Left cardiac atrium (tissue), 4 donors: Measurements from ENCODE around the gene PVALB. TPM values are rescaled to one million over a fixed set of nuclear protein-coding genes. Genes with fewer than 3 reads are reported as not detected.

Experiments
- ATAC-seq, 2 donors: fragments of 200-7000 bp; cut with Tn5 transposase; one replicate each; pipeline ENCODE4 v1.9.1; 2020; ENCODE audit warnings: mild to moderate bottlenecking in 2 of 2, moderate library complexity in 2 of 2
- DNase-seq: peaks from one replicate; pipeline ENCODE4 v3.0.0-alpha.2; 2020
- intact Hi-C, 2 donors: fragments of 100-400 bp; cut with DNase I; formaldehyde crosslinking; loops; one replicate each; pipeline versions ENCODE4 v1.14.1 to v1.15.1; 2022 to 2023
- total RNA-seq, 2 donors: library from RNA; stranded (reverse); fragmentation: NEBNext Ultra II Directional; extraction: Animal tissue kit (Norgen Biotek cat#: 25700); gene quantifications; one replicate each; pipeline ENCODE4 v1.2.1, GENCODE V29; 2021
- donor health status: DM: no; HTN: yes; CAD: no.
- donor health status: DM: no; HTN: yes; CAD: no; lungs with severe emphysema.
- donor health status: DM: yes; HTN: yes; CAD: no.
- donor health status: Dilated cardiomyopathy.

PVALB gene
- total RNA-seq, 2 donors from 2014 or later: not detected

DNA sequence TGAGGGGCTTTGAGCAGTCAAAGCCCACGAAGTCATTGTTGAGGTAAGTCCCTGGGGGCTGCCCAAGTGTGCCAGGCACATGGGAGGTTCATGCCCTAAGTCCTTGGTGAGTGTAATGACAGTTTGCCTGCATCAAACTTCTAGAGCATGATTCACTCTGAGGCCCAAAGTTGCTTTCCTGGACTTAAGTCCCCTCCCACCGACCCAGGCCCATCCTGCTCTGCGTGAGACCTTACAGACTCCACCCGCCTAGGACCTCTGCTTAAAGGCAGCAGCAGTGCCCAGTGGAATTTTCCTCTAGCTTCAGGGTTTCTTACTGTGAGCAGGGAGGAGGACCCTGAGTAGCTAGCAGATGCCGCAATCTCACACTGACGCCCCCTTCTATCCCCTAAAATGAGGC lies 5.7 kb upstream of the PVALB start:
- no peak for ATAC-seq
- no peak for DNase-seq
- intact Hi-C loops: no loop called here

DNA sequence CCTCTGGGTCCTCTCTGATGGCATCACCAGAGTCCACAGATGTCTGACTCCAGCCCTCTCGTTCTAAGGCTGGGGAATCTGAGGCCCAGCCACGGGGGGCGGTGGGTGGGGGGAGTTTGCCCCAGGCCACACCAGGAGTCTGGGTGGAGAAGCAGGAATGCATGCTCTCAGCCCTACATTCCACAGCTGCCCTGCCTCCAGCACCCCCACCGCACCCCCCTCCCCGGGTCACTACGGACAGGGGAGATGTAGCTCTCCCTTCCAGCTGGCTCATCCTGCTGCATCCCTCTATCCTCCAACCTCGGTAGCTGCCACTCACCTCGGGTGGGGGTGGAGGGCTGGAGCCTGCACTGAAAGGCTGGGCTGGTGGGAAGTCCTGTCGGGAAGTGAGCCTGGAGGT lies 2.3 kb upstream of the PVALB start:
- ATAC-seq: no peak
- intact Hi-C loops: no loop called here

DNA sequence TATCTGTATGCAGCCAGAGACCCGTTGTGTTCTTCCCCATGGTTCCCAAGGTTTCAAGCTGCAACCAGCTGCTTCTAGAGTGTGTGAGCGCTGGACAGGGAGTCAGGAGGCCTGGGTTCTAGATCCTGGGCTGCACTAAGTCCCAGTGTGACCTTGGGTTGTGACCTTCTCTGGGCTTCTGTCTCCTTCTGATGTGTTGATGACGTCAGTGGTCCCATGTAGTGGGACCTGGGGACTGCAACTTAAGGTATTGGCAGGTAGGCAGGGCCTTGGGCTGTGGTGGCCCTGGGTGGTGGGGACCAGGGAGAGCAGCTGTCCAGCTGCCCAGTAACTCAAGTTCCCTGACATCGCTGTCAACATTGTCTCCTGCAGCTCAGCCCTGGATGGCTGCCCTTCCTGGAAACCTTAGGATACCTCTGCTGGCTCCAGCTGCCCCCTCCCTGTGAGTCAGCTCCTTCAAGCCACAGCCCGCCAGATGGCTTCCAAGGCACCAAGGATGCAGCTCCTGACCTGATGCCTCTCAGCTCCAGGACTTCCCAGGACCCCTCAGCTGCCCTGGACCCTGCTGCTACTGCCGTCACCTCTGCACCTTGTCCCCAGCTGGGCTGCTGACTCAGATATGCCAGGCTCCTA lies 1.3 kb upstream of the PVALB start:
- no peak for ATAC-seq
- no peak for DNase-seq
- intact Hi-C loops: no loop called here

More for the DNA sequence above, 2.3 kb upstream of the PVALB start:
- no peak for DNase-seq

DNA sequence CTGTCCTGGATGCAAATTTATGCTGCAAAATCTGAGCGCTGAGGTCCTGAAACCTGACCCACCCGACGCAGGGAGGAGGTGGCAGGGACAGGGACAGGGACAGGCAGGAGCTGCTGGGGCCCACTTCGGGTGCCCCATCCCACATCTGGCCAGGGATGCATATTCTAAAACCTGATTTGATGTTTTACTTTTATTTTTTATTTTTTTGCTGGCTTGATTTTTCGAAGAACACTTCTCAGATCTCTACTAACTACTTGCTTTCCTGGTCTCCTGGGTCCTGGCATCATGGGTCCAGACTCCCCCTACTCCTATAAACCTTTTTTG lies 652 bp upstream of the PVALB start:
- no peak for DNase-seq
- intact Hi-C loops: no loop called here
- ATAC-seq: no peak

DNA sequence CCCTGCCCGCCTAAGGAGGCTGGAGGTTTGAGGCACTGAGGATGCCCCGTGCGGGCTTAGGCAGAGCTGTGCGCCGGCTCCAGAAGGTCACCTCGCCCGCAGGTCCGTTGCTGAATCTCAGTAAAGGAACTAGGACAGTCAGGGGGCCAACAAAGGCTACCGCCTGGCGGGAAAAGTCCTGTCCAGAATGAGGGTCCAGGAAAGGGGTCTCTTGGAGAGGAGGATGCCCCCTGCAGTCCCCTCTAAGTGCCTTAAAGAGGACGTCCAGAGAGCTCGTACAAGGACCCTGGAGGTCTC lies 548 bp downstream of the PVALB start:
- DNase-seq: no peak
- intact Hi-C loops: no loop called here
- ATAC-seq: no peak

DNA sequence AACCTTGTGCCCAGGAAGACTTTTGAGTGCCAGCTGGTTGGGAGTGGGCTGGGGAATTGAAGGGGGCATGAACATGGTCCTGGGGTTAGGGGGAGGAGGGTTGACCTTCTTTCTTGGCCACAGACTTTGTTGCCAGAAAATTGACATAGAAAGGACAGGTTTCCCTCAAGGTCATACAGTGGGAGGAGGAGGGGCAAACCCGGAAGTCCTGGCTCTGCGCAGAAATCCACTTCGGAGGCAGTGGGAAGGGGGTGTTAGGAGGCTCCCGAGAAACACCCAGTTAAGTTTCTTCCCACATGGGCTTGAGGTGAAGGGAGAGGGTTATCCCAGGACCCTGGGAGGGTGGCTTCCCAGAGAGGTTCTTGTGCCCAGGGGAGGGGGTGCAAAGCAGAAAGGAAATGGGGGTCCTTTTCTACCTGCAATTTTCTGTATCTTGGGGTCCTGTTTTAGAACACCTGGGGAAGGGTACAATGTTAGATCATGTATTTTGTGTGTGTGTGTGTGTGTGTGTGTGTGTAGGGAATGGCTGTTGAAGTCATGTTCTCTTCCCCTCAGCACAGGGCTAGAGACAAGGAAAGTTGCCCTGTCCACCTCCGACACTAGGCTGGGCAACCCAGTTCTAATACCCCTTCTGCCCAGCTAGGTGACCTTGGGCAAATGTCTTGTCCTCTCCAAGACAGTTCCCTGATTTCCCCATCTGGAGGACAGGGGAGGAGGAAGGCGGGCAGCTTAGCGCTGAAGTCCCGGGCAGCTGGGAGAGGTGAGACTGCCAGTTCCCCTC lies 1.1 kb downstream of the PVALB start:
- intact Hi-C loops: no loop called here
- ATAC-seq (no peak), DNase-seq (no peak)

DNA sequence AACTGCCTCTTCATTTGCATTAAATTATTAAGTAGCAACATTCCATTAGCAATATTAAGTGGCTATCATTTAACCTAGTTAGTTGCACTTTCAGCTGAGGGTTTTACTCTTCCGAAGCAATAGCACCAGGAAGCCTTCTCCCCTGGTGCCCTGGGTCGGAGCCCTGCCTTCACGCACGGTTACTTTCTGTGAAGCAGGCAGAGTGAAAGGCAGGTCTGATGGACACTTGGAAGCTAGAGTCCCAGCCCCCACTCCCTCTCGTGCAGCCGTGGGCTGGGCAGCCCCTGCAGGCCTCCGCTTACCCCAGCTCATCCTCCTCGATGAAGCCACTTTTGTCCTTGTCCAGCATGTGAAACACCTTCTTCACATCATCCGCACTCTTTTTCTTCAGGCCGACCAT lies 2.0 kb downstream of the PVALB start:
- ATAC-seq: no peak
- no peak for DNase-seq
- intact Hi-C loops: no loop called here

DNA sequence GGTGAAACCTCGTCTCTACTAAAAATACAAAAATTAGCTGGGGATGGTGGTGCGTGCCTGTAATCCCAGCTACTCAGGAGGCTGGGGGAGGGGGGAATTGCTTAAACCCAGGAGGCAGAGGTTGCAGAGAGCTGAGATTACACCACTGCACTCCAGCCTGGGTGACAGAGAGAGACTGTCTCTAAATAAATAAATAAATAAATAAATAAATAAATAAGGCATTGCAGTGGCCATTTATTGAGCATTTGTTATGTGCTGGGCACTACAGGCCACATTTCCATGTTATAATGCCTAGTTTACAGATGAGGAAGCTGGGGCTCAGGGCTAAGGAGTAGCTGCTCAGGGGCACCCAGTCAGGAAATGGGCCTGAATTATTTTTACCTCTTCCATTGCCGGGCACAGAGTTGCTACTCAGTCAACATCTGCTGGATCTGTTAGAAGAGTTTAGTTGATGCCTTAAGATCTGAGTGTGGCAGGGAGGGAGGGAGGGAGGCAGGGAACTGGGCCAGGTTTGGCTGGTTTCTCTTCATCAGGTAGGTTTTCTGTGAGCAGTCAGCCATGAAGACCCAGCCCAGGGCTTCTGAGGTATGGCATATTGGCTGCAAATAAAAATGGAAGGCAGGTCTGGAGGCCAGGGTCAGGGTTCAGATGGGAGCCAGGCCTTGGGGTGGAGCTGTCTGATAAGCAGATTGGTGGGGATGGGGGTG lies 5.6 kb downstream of the PVALB start:
- intact Hi-C loops: no loop called here
- ATAC-seq: no peak
- no peak for DNase-seq

DNA sequence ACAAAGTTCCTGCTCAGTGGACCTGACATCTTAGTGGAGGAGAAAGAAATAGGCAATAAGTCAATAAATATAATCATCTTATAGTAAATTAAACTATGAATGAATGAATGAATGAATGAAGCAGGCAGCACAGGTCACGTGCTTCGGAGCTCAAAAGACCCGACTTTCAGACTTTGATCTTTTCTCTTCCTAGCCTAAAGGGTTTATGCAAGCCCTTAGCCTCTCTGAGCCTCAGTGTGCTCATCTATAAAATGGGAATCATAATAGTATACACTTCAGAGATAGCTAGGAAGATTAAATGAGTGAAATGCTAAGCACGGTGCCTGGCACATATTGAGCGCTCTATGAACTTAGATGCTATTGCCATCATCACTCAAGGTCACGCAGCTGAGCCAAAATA lies 7.5 kb downstream of the PVALB start:
- no peak for ATAC-seq
- intact Hi-C loops: no loop called here
- no peak for DNase-seq

DNA sequence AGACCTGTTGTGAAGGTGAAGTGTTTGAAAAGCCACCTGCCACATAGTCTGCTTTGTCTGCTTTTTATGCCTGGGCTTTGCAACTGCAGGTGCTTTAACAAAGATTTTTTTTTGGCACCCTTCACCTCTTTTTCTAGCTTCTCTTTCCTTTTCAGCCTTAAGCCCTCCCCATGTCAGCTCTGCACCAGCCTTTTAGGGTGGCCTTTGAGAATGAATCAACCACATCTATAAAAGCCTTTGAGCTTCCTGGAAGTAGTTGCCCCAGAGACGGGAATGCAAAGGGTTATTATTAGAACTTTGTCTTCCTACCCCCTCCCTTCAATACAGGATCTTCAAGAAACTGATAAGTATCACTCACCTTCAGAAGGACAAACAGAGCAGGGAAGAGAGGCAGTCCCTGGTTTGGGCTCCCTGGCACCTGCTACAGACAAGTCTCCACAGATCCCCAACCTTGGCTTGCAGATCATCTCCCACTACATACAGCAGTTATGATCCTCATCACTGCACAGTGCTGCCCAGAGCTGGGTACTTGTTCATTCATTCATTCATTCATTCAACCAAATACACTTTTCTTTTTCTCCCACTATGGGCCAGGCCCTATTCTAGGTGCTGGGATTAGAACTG lies 8.0 kb downstream of the PVALB start:
- DNase-seq (no peak), ATAC-seq (no peak)
- intact Hi-C loops: no loop called here

DNA sequence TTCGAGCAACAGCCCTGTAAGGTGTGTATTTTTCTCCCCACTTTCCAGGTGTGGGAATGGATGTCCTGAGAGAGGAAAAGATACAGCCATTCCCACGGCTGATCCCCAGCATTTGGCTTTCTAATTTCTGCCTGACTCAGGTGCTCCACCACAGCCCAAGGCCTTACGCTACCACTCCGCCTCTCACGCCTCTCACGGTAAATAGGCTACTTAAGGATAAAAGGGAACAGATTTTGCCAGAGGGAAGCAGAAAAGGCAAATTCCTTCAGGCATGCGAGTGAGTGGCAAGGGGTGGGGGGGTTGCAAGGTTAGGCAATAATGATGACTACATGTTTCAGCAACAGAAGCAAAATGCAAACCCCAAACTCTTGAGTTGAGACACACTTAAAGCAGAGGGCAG lies 9.2 kb downstream of the PVALB start:
- ATAC-seq (no peak), DNase-seq (no peak)

DNA sequence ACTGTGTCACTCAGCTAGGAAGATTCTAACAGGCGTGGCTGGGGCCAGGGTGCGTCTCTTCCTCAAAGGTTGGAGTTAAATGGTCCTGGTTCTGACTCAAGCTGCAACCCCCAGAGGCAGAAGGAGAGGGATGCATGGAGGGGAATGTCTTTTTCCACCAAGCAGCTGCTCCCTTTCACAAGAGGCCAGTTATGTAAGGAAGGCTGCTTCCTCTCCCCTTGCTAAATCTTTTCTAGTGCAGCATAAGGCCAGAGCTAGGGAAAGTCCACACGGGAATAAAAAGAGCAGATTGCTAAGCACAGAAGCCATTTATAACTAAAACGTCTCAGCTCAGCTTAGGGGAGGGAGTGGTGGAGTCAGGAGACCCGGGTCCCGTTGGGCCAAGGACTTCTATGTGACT lies 10.0 kb downstream of the PVALB start:
- intact Hi-C loops: no loop called here
- ATAC-seq (peak in 1 of 2 donors; percentile 41), DNase-seq (no peak)

More for the DNA sequence above, 9.2 kb downstream of the PVALB start:
- intact Hi-C loops: no loop called here

DNA sequence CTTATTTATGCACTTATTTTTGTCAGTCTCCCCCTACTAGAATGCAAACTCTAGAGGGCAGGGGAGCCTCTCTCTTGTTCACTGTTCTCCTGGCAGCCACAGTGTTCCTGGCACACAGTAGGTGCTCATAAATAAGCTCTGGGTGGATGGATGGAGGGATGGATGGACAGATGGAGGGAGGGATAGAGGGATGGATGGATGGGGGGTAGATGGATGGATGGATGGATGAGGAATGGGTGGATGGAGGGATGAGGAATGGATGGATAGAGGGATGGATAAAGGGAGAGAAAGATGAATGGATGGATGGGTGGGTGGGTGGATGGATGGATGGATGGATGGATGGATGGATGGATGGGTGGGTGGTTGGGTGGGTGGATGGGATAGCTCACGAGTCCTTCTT lies 13.5 kb downstream of the PVALB start:
- DNase-seq: no peak
- intact Hi-C loops: no loop called here
- no peak for ATAC-seq

DNA sequence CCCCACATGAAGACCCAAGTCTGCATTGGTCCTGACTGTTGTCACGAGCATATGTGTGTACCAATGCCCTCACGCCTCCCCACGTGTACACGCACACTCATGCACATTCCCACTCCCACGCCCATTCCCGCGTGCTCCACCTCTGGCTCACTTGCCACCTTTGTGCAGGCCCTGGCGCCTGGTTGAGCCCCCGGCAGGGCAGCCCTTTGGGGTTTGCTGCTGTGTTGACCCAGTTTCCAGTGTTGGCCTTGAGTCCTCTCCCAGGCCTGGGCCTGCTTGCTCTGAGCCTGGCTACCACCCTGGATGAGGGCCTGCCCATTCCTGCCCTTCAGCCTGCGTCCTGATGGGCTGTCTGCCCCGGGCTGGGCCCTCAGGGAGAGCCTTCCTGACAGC lies 18.2 kb downstream of the PVALB start:
- intact Hi-C loops: no loop called here
- ATAC-seq (no peak), DNase-seq (no peak)

DNA sequence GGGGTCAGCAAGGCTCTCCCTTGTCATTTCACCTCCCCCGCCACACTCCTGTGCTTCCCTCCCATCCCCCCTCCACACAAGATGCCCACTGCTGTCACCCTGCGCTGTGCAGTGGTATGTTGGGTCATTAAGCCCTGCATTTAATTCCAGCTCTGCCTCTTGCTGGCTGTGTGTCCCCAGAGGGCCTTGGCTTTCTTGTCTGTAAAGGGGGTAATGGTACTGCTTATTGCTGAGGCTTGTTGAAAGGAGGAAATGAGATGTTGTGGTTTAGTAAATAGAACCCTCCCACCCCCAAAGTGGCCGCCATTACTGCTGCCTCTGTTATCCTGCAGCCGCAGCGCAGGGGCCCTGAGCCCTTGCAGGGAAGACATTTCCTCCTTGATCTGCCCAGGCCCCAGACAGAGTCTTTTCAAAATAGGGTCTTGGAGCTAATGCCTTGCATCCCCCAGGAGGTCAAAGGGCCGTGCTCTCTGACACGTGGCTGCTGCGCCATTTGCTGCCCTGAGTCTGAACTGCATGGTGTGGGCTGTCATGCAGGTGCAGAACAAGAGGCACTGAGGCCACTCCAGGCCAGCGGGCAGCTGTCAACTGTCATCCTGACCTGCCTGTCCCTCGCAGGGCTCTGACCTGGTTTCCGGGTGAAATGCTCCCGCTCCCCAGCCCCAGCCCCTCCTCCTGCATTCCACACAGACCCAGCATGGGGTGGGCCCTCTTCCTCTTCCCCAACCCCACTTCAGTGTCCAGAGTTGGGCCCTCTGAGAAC lies 18.7 kb downstream of the PVALB start:
- no peak for DNase-seq
- ATAC-seq: no peak
- intact Hi-C loops: no loop called here

DNA sequence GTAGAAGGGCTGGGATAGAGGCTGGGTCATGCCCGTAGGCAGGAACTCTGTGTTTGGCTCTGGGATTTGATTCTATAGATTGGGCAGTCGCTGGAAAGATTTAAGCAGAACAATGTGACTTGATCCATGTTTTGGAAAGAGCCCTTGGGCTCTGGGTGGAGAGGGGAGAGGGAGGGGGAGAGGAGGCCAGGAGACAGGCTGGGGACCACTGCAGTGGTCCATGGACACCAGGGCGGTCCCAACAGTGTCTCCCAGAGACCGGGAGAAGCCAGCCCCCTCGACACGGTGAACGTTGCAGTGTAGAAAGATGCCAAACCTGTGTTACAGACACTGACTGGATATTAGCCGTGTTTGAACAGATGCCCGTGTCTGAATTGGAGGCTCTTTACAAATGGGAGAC lies 19.5 kb downstream of the PVALB start:
- ATAC-seq (no peak), DNase-seq (no peak)
- intact Hi-C loops: no loop called here

DNA sequence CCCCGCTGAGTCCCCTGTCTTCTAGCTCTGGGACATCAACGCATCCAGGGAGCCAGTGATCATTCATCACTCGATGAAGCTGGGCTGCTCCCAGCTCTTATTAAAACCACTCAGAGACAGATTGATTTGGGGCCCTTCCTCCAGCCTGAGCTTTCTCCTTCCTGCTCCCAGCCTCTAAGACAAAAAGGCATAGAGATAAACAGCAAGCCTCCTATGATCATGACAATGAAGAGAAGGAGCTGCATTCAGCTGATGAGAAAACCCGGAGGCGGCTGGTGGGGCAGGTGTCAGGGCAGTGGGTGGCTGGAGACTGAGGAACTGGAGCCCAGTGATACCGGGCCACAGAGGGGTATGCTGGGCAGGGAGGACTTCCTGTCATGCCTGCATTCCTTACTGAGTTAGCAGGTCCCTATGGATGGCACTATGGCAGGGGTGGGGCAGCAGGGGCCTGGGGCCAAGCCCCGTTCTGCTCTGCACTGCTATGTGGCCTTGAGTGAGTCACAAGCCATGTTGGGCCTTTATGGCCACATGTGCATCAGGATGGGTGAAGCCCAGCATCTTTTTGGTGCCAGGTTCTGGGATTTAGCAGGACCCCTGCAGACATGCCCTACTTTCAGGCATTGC lies 20.2 kb downstream of the PVALB start:
- intact Hi-C loops: no loop called here
- ATAC-seq: no peak
- no peak for DNase-seq

DNA sequence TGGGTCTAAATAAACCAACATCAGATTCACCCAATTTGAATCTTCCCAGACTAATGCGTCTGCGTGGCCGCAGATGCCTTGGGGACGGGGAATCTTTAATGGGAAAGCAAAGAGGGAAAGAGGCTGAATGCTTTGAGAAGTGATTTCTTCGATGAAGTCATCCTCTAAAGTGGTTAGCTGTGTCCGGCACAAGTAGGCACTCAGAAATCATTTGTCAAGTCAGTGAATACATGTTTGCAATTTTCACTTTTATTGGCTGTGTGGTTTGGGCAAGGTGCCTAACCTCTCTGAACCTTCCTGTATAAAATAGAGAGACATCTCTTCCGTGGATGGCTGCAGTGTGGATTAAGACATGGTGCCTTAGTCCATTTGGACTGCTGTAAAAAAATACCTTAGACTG lies 21.2 kb downstream of the PVALB start:
- intact Hi-C loops: no loop called here
- no peak for ATAC-seq
- no peak for DNase-seq

DNA sequence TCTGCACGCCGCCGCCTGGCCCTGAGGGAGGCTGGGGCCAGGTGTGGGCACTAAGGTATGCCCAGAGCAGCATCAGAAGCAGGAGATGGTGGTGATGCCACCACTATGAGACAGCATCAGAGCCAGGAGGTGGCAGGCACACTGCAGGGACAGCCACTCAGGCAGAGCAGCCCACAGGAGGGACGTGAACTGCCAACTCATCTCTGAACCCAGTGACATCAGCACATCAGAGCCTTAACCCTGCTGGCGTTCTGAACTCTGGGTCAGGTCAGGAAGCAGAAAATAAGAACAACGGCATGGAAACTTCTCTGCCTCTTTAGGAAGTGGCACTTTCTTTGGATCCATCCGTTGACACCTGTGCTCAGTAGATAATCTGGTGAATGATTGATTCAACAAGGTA lies 26.2 kb downstream of the PVALB start:
- intact Hi-C loops: no loop called here
- ATAC-seq (no peak), DNase-seq (no peak)
